Right cardiac atrium (tissue), 5 donors: ENCODE measurements around the gene AIFM3. TPM values are rescaled to one million over a fixed set of nuclear protein-coding genes. Genes with fewer than 3 reads are reported as not detected.
A peak's percentile ranks its signal among the peaks of the same experiment; 100 is the strongest.
"Not testable (repeated sequence)": the region's sequence is repeated elsewhere in the genome, so short reads cannot be mapped to it uniquely, and the experiment has no call there.

Experiments
- ATAC-seq, 2 donors: fragments of 200-7000 bp; cut with Tn5 transposase; one replicate each; pipeline versions ENCODE4 v1.8.0 to v1.9.1; 2020; ENCODE audit warnings: moderate library complexity in 2 of 2, mild to moderate bottlenecking in 1 of 2
- DNase-seq, 3 donors: peaks; one replicate each; pipeline ENCODE4 v3.0.0-alpha.2; 2020
- H3K27ac ChIP-seq: one replicate; pipeline ENCODE4 v1.5.1; 2013; ENCODE audit warnings: mild to moderate bottlenecking, low read length, control low read depth, moderate library complexity
- H3K27me3 ChIP-seq: one replicate; pipeline ENCODE4 v1.6.1; 2013; ENCODE audit not compliant: control insufficient read depth, insufficient read depth
- H3K4me1 ChIP-seq: one replicate; pipeline ENCODE4 v1.6.1; 2013; ENCODE audit warnings: low read length; ENCODE audit not compliant: control insufficient read depth, insufficient read depth
- H3K4me3 ChIP-seq: one replicate; pipeline ENCODE4 v1.5.1; 2013; ENCODE audit warnings: low read length, control low read depth
- H3K9me3 ChIP-seq: one replicate; pipeline ENCODE4 v1.6.1; 2013; ENCODE audit warnings: low read length; ENCODE audit not compliant: control insufficient read depth
- WGBS: extraction: QIAGEN DNeasy Blood & Tissue Kit; methylation state at CpG from one replicate; pipeline ENCODE4 v1.1.7; 2013; 5-methylcytosine and 5-hydroxymethylcytosine counted together
- intact Hi-C, 4 donors: fragments of 100-400 bp; cut with DNase I; formaldehyde crosslinking; loops; one replicate each; pipeline versions ENCODE4 v1.11.0 to v1.14.0; 2022 to 2023
- polyA plus RNA-seq: library from polyadenylated mRNA; stranded (reverse); fragments of 200-250 nt; gene quantifications from one replicate; pipeline ENCODE4 v1.2.3, GENCODE V29; 2013
- total RNA-seq, 4 donors: library from RNA; stranded (reverse); fragmentation: NEBNext Ultra II Directional; extraction: Animal tissue kit (Norgen Biotek cat#: 25700); gene quantifications; one replicate each; pipeline ENCODE4 v1.2.1, GENCODE V29; 2021
- donor health status: healthy with polysubstance abuse.
- donor health status: DM: no; HTN: yes; CAD: no.
- donor health status: DM: no; HTN: no; CAD: no.
- donor health status: DM: no; HTN: yes; CAD: no; lungs with severe emphysema.
- donor health status: DM: yes; HTN: yes; CAD: no.

AIFM3 gene
- total and polyA plus RNA-seq, 5 donors: 1.0 to 2.1 (median 1.4) TPM

- DNase-seq (peak in 2 of 3 donors; percentile 42 to 58), ATAC-seq (no peak)
- 57% methylated on average over 22 of the region's 22 CpGs for WGBS
- Histone ChIP-seq H3K27ac (peak overlapping the region; percentile 86), H3K9me3 (no peaks in the 10 kb centered on the region), H3K4me1 (peaks cover 7% of the 10 kb centered on the region), H3K27me3 (no peaks in the 10 kb centered on the region), H3K4me3 (peak overlapping the region; percentile 73)
- intact Hi-C loops: no loop called here
Measured at GRCh38 chr22:21000207-21000986, 33.3 kb downstream of the AIFM3 start.

GRCh38 chr22:21000987-21001600 is 34.0 kb downstream of the AIFM3 start:
- H3K9me3 ChIP-seq: no peaks in the 10 kb centered on the region
- DNase-seq (no peak), ATAC-seq (peak in 1 of 2 donors; percentile 0)
- H3K4me3 ChIP-seq: peak overlapping the region; percentile 73
- H3K4me1 ChIP-seq: peaks cover 7% of the 10 kb centered on the region
- intact Hi-C loops: no loop called here
- peak overlapping the region; percentile 86 for H3K27ac ChIP-seq
- H3K27me3 ChIP-seq: no peaks in the 10 kb centered on the region
- WGBS: 1% methylated on average over 26 of the region's 26 CpGs

- Histone ChIP-seq H3K9me3 (no peaks in the 10 kb centered on the region), H3K27ac (peak within 1 kb of the TSS; percentile 86), H3K4me3 (peak within 1 kb of the TSS; percentile 73), H3K27me3 (no peaks in the 10 kb centered on the region), H3K4me1 (peaks cover 7% of the 10 kb centered on the region)
- WGBS: under 1% methylated on average over 83 of the region's 83 CpGs
- ATAC-seq (peak; percentile 95 to 96), DNase-seq (peak; percentile 99)
- intact Hi-C loops: no loop called here
Measured at GRCh38 chr22:21001601-21002325, 34.7 kb downstream of the AIFM3 start, which contains the start of gene THAP7. THAP7 (minus strand) TSS chr22:21002118; CDS start chr22:21001911, 207 bp downstream.

GRCh38 chr22:21003782-21004181 is 36.7 kb downstream of the AIFM3 start:
- 80% methylated on average over 4 of the region's 4 CpGs for WGBS
- Histone ChIP-seq H3K4me3 (no peak overlapping the region), H3K27ac (no peak overlapping the region), H3K4me1 (peaks cover 7% of the 10 kb centered on the region), H3K27me3 (no peaks in the 10 kb centered on the region), H3K9me3 (no peaks in the 10 kb centered on the region)
- DNase-seq (peak in 2 of 3 donors; percentile 16 to 44), ATAC-seq (no peak)
- intact Hi-C loops: no loop called here

DNA sequence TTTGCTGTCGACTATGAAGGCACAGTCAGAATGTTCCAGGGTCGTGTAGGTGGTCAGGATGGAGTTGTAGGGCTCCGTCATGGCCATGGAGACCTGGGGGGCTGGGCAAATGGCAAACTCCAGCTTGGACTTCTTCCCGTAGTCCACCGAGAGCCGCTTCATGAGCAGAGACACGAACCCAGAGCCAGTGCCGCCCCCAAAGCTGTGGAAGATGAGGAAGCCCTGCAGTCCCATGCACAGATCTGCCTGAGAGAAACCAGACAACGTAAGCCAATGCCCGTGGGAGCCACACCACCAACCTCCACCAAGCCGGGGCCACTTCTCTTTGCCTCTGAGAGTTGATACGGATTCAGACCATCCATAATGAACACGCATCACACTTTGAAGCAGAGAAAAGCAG is 42.2 kb downstream of the AIFM3 start:
- peak in 1 of 3 donors; percentile 25 for DNase-seq
- H3K9me3 ChIP-seq, ATAC-seq, H3K4me1 ChIP-seq, H3K27ac ChIP-seq, H3K27me3 ChIP-seq, H3K4me3 ChIP-seq, intact Hi-C loops: not testable (repeated sequence)
- WGBS: 88% methylated on average over 13 of the region's 13 CpGs

- no peak overlapping the region for H3K4me3 ChIP-seq
- DNase-seq: peak in 1 of 3 donors; percentile 58
- H3K9me3 ChIP-seq: no peaks in the 10 kb centered on the region
- 52% methylated on average over 10 of the region's 10 CpGs for WGBS
- intact Hi-C loops: loop anchor here in 1 of 4 donors (10.0 kb wide), 1 partner anchor 125 kb away; no protein-coding TSS in a partner anchor
- no peak for ATAC-seq
- H3K4me1 ChIP-seq: peaks cover 3% of the 10 kb centered on the region
- H3K27me3 ChIP-seq: no peaks in the 10 kb centered on the region
- no peak overlapping the region for H3K27ac ChIP-seq
Measured at GRCh38 chr22:21009638-21010425, 42.8 kb downstream of the AIFM3 start.

GRCh38 chr22:21010426-21011113 is 43.5 kb downstream of the AIFM3 start:
- ATAC-seq: no peak
- WGBS: 94% methylated on average over 3 of the region's 3 CpGs
- intact Hi-C loops: loop anchor here in 1 of 4 donors (10.0 kb wide), 1 partner anchor 126 kb away; no protein-coding TSS in a partner anchor
- Histone ChIP-seq H3K9me3 (no peaks in the 10 kb centered on the region), H3K4me3 (no peak overlapping the region), H3K27me3 (no peaks in the 10 kb centered on the region), H3K27ac (no peak overlapping the region), H3K4me1 (peaks cover 7% of the 10 kb centered on the region)
- peak in 2 of 3 donors; percentile 16 to 18 for DNase-seq

GRCh38 chr22:21012446-21013407 is 45.7 kb downstream of the AIFM3 start:
- Histone ChIP-seq H3K4me1 (peaks cover 10% of the 10 kb centered on the region), H3K27ac (no peak overlapping the region), H3K9me3 (no peaks in the 10 kb centered on the region), H3K4me3 (no peak overlapping the region), H3K27me3 (no peaks in the 10 kb centered on the region)
- ATAC-seq (no peak), DNase-seq (peak in 2 of 3 donors; percentile 20 to 40)
- intact Hi-C loops: loop anchor here in 1 of 4 donors (10.0 kb wide), 1 partner anchor 128 kb away; no protein-coding TSS in a partner anchor
- WGBS: 82% methylated on average over 14 of the region's 14 CpGs

GRCh38 chr22:21013657-21014201 is 46.7 kb downstream of the AIFM3 start:
- Histone ChIP-seq H3K27me3 (no peaks in the 10 kb centered on the region), H3K27ac (peak overlapping the region; percentile 15), H3K4me3 (peak overlapping the region; percentile 19), H3K4me1 (peaks cover 10% of the 10 kb centered on the region), H3K9me3 (no peaks in the 10 kb centered on the region)
- ATAC-seq (no peak), DNase-seq (no peak)
- WGBS: 9% methylated on average over 24 of the region's 24 CpGs
- intact Hi-C loops: loop anchor here in 1 of 4 donors (10.0 kb wide), 1 partner anchor 129 kb away; no protein-coding TSS in a partner anchor
